Small intestine (tissue), 16 donors: ENCODE results near the gene TUBB1. TPM values are rescaled to one million over a fixed set of nuclear protein-coding genes. Genes with fewer than 3 reads are reported as not detected.

ENCODE experiments used
- DNase-seq, 2 donors: peaks; one replicate each; pipeline versions ENCODE4 v3.0.0 to v3.0.0-alpha.2; 2013
- FAIRE-seq: peaks from 2 replicates; lab custom pipeline; 2012; peaks lifted over from hg19 to GRCh38; lab: Jason Lieb, UNC
- H3K27ac ChIP-seq, 3 donors: one replicate each; pipeline ENCODE4 v1.5.1; 2013; ENCODE audit warnings: low read length in 2 of 3, mild to moderate bottlenecking in 2 of 3, control low read depth in 1 of 3, inconsistent platforms in 1 of 3, low read depth in 1 of 3, moderate library complexity in 1 of 3
- H3K27me3 ChIP-seq, 3 donors: one replicate each; pipeline ENCODE4 v1.6.1; 2013; ENCODE audit warnings: low read length in 3 of 3, inconsistent platforms in 1 of 3; ENCODE audit not compliant: control insufficient read depth in 3 of 3, insufficient read depth in 3 of 3
- H3K36me3 ChIP-seq, 3 donors: one replicate each; pipeline ENCODE4 v1.6.1; 2013; ENCODE audit warnings: low read length in 3 of 3, inconsistent platforms in 1 of 3, low read depth in 1 of 3, mild to moderate bottlenecking in 1 of 3, moderate library complexity in 1 of 3; ENCODE audit not compliant: control insufficient read depth in 3 of 3, insufficient read depth in 2 of 3
- H3K4me1 ChIP-seq, 3 donors: one replicate each; pipeline ENCODE4 v1.6.1; 2013; ENCODE audit warnings: low read length in 2 of 3, inconsistent platforms in 1 of 3, low read depth in 1 of 3, mild to moderate bottlenecking in 1 of 3, moderate library complexity in 1 of 3; ENCODE audit not compliant: control insufficient read depth in 3 of 3, insufficient read depth in 2 of 3
- H3K4me3 ChIP-seq, 3 donors: one replicate each; pipeline ENCODE4 v1.5.1; 2013; ENCODE audit warnings: low read length in 3 of 3, control low read depth in 1 of 3, inconsistent platforms in 1 of 3, low read depth in 1 of 3, mild to moderate bottlenecking in 1 of 3, moderate library complexity in 1 of 3
- H3K9me3 ChIP-seq, 2 donors: one replicate each; pipeline ENCODE4 v1.6.1; 2013; ENCODE audit warnings: low read depth in 1 of 2, low read length in 1 of 2; ENCODE audit not compliant: control insufficient read depth in 2 of 2, insufficient read depth in 1 of 2
- WGBS, 3 donors: extraction: QIAGEN DNeasy Blood & Tissue Kit; methylation state at CpG; one replicate each; pipeline ENCODE4 v1.1.7; 2013; 5-methylcytosine and 5-hydroxymethylcytosine counted together
- long read RNA-seq, 10 donors: transcript quantifications; one replicate each; lab custom pipeline, GENCODE V29; 2026
- polyA plus RNA-seq, 4 donors: library from polyadenylated mRNA; stranded (reverse) in 3 of 4; unstranded in 1 of 4; fragments of 200-250 nt in 3 of 4; fragments of 120-200 nt in 1 of 4; gene quantifications; one replicate each; pipeline versions ENCODE4 v1.2.1 to v1.2.3, GENCODE V29; 2013
- donor health status: healthy with polysubstance abuse.
- donor health status: control.
- donor health status: control.
- donor health status: Bipolar disorder and iron deficiency.
- donor health status: healthy.

TUBB1 gene
- under 1 TPM in 2 of 4 donors, not detected in 2; 0.01 to 0.30 TPM for polyA plus RNA-seq
- long read RNA-seq, donor 1, partial matches to known transcripts: 3,969 of 3,982 reads
- long read RNA-seq, donor 1, other reads (novel, unspliced or antisense): 13 of 3,982 reads
- long read RNA-seq, donor 2: 0 reads
- long read RNA-seq, donor 3, partial matches to known transcripts: 1,703 of 1,727 reads
- long read RNA-seq, donor 3, other reads (novel, unspliced or antisense): 24 of 1,727 reads
- long read RNA-seq, donor 4: 0 reads
- long read RNA-seq, donor 5: 0 reads
- long read RNA-seq, donor 6, partial matches to known transcripts: 186 of 1,547 reads
- long read RNA-seq, donor 6, other reads (novel, unspliced or antisense): 1,361 of 1,547 reads
- long read RNA-seq, donor 7, partial matches to known transcripts: 3,442 of 3,497 reads
- long read RNA-seq, donor 7, other reads (novel, unspliced or antisense): 55 of 3,497 reads
- long read RNA-seq, donor 8: 0 reads
- long read RNA-seq, donor 9: 0 reads
- long read RNA-seq, donor 10: 0 reads

GRCh38 chr20:59019217-59019616 lies at the start of gene TUBB1:
TUBB1 (plus strand) TSS chr20:59019429; CDS start chr20:59019523, 94 bp downstream.
- no peaks in the 10 kb centered on the region for H3K27me3 ChIP-seq
- DNase-seq (no peak), FAIRE-seq (no peak)
- H3K27ac ChIP-seq: no peak within 1 kb of the TSS
- peaks cover 0 to 5% (median 0%) of the 10 kb centered on the region in 3 donors for H3K4me1 ChIP-seq
- H3K36me3 ChIP-seq: peaks cover 0 to 20% (median 4%) of the 10 kb centered on the region in 3 donors
- 97 to 98% (median 97%) methylated on average over 5 of the region's 5 CpGs for WGBS, 3 donors
- H3K9me3 ChIP-seq: no peaks in the 10 kb centered on the region
- H3K4me3 ChIP-seq: no peak within 1 kb of the TSS

DNA sequence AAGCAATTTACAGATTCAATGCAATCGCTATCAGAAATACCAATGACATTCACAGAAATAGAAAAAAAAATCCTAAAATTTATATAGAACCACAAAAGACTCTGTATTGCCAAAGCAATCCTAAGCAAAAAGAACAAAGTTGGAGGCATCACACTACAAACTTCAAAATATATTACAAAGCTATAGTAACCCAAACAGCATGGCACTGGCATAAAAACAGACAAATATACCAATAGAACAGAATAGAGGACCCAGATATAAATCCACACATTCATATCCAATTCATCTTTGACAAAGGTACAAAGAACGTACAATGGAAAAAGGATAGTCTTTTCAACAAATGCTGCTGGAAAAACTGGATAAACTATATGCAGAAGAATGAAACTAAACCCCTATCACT lies 49.8 kb upstream of the TUBB1 start:
- 68 to 77% (median 73%) methylated on average over 2 of the region's 2 CpGs for WGBS, 3 donors
- FAIRE-seq: no peak
- no peaks in the 10 kb centered on the region for H3K9me3 ChIP-seq

DNA sequence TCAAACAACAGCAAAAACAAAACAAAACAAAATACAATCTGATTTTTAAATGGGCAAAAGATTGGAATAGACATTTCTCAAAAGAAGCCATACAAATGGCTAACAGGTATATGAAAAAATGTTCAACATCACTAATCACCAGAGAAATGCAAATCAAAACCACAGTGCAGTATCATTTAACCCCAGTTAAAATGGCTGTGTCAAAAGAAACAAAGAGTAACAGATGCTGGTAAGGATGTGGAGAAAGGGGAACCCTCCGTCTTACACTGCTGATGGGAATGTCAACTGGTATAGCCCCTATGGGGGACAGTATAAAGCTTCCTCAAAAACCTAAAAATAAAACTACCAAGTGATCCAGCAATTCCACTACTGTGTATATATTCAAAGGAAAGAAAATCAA lies 49.1 kb upstream of the TUBB1 start:
- 70 to 93% (median 88%) methylated on average over 1 of the region's 1 CpG for whole genome bisulfite sequencing, 3 donors
- Histone ChIP-seq H3K36me3 (no peaks in the 10 kb centered on the region), H3K27me3 (no peaks in the 10 kb centered on the region), H3K9me3 (no peaks in the 10 kb centered on the region), H3K4me1 (no peaks in the 10 kb centered on the region), H3K27ac (no peak overlapping the region), H3K4me3 (no peak overlapping the region)
- no peak for DNase-seq
- no peak for FAIRE-seq

More for the DNA sequence above, 49.8 kb upstream of the TUBB1 start:
- Histone ChIP-seq H3K27ac (no peak overlapping the region), H3K27me3 (no peaks in the 10 kb centered on the region), H3K4me3 (no peak overlapping the region), H3K4me1 (no peaks in the 10 kb centered on the region), H3K36me3 (no peaks in the 10 kb centered on the region)
- DNase-seq: no peak

DNA sequence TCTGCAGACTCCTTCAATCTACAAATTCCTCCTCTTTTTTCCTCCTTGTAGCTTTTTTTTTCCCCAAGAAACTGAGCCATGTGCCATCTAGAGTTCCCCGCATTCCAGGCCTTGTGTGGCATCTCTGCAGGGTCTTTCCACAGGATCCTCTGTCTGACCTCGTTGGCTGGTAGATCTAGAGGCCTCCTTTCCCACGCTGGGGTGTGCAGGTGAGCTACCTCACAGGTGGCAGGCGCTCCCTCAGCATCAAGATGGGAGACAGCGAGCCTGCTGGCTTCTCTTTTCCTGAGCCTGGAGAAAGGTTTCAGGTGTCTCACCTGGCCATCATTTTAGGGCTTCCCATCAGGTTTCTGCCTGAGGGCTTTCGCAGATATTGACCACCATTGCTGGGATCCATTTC lies 47.8 kb upstream of the TUBB1 start:
- Histone ChIP-seq H3K4me1 (no peaks in the 10 kb centered on the region), H3K27ac (no peak overlapping the region), H3K9me3 (peaks cover 0 to 6% of the 10 kb centered on the region in 2 donors), H3K36me3 (no peaks in the 10 kb centered on the region), H3K4me3 (no peak overlapping the region), H3K27me3 (no peaks in the 10 kb centered on the region)
- FAIRE-seq: no peak
- 75 to 81% (median 78%) methylated on average over 6 of the region's 6 CpGs for WGBS, 3 donors
- no peak for DNase-seq

- Histone ChIP-seq H3K36me3 (no peaks in the 10 kb centered on the region), H3K4me1 (no peaks in the 10 kb centered on the region), H3K27ac (no peak overlapping the region), H3K9me3 (peaks cover 0 to 8% of the 10 kb centered on the region in 2 donors), H3K4me3 (no peak overlapping the region), H3K27me3 (no peaks in the 10 kb centered on the region)
- FAIRE-seq (no peak), DNase-seq (no peak)
- 80 to 84% (median 81%) methylated on average over 4 of the region's 4 CpGs for WGBS, 3 donors
These were observed 46.0 kb upstream of the TUBB1 start for GRCh38 chr20:58973179-58973578.

DNA sequence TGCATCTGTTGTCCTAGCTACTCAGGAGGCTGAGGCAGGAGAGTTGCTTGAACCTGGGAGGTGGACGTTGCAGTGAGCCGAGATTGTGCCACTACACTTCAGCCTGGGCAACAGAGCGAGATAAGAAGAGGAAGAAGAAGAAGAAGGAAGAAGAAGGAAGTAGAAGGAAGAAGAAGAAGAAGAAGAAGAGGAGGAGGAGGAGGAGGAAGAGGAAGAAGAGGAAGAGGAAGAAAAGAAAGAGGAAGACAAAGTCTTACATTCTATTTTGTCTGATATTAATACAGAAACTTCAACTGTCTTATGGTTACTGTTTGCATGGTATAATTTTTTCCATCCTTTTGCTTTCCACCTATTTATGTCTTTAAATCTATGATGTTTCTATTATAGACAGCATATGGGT lies 45.4 kb upstream of the TUBB1 start:
- H3K36me3 ChIP-seq: no peaks in the 10 kb centered on the region
- 70 to 87% (median 84%) methylated on average over 3 of the region's 3 CpGs for WGBS, 3 donors
- no peak for FAIRE-seq
- no peak overlapping the region for H3K27ac ChIP-seq
- H3K4me1 ChIP-seq: no peaks in the 10 kb centered on the region
- no peaks in the 10 kb centered on the region for H3K27me3 ChIP-seq
- DNase-seq: no peak
- no peak overlapping the region for H3K4me3 ChIP-seq
- H3K9me3 ChIP-seq: peaks cover 0 to 8% of the 10 kb centered on the region in 2 donors

DNA sequence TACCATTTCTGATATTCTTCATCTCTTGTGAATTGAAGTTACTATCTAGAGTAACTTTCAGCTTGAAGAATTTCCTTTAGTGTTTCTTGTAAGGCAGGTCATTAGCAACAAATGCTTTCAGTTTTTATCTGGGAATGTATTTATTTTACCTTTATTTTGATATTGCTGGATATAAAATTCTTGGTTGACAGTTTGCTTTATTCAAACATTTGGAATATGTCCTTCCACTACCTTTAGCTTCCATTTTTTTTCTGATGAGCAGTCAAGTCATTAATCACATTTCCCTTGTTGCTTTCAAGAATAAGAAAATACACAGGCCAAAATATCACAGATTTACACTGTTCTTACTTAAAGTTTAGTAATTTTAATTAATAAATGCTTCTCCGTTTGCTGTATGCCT lies 43.9 kb upstream of the TUBB1 start:
- DNase-seq: no peak
- Histone ChIP-seq H3K27ac (no peak overlapping the region), H3K27me3 (no peaks in the 10 kb centered on the region), H3K4me1 (no peaks in the 10 kb centered on the region), H3K9me3 (peaks cover 0 to 8% of the 10 kb centered on the region in 2 donors), H3K36me3 (no peaks in the 10 kb centered on the region), H3K4me3 (no peak overlapping the region)
- FAIRE-seq: no peak
- 90 to 95% (median 91%) methylated on average over 1 of the region's 1 CpG for WGBS, 3 donors

- DNase-seq (no peak), FAIRE-seq (no peak)
- Histone ChIP-seq H3K27ac (no peak overlapping the region), H3K27me3 (no peaks in the 10 kb centered on the region), H3K36me3 (no peaks in the 10 kb centered on the region), H3K4me1 (no peaks in the 10 kb centered on the region), H3K4me3 (no peak overlapping the region), H3K9me3 (peaks cover 0 to 8% of the 10 kb centered on the region in 2 donors)
- 86 to 88% (median 87%) methylated on average over 3 of the region's 3 CpGs for WGBS, 3 donors
These were observed 43.0 kb upstream of the TUBB1 start for GRCh38 chr20:58976061-58976730.
